Testis (tissue), 2 donors: ENCODE results near the gene BLVRA.

Experiments
- CTCF ChIP-seq, 3 experiments: fragments of 450-650 bp in 2 of 3; fragments of 200-600 bp in 1 of 3; sonication (generic) in 1 of 3; IDR thresholded peaks; one replicate each; pipeline ENCODE4 v1.5.1; 2016 to 2019; ENCODE audit warnings: antibody characterized with exemption in 3 of 3, mild to moderate bottlenecking in 2 of 3, moderate library complexity in 1 of 3
- POLR2A ChIP-seq: fragments of 450-650 bp; IDR thresholded peaks from one replicate; pipeline ENCODE4 v1.6.1; 2017; ENCODE audit warnings: antibody characterized with exemption, mild to moderate bottlenecking, moderate library complexity

- no peak for TF ChIP-seq CTCF (IDR thresholded peaks at IDR 0.05)
- no peak for TF ChIP-seq POLR2A
Observed at GRCh38 chr7:43769281-43769680, 10.8 kb downstream of the BLVRA start.
